ENCODE results near the gene MYOM3.
"Not testable (repeated sequence)": the region's sequence is repeated elsewhere in the genome, so short reads cannot be mapped to it uniquely, and the experiment has no call there.

MYOM3 gene

DNA sequence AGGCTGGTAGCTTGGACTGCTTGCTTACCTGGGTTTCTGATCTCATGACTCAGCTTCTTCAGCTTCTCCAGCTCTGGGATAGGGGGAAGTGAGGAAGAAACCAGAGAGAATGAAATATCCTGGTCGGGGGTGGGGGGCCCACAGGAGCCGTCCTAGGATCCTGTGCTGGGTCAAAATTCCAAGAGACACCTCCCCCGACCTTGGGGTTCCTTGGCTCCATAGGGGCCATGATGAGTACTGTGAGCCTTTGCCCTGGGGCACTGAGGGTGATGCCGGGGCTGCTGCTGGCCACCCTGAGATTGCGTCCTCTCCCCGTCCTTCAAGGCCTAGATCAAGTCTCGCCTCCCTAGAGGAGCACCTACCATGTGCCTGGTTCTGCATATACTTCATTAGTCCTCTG is 40.0 kb downstream of the MYOM3 start:
- DNase-seq (ENCODE audit: low read depth) = no peak

GRCh38 chr1:24070821-24071393 is 41.0 kb downstream of the MYOM3 start:
- DNase-seq (ENCODE audit: low read depth) = peak; percentile 48

GRCh38 chr1:24069817-24070216 is 42.1 kb downstream of the MYOM3 start:
- DNase-seq (ENCODE audit: low read depth) = no peak

GRCh38 chr1:24067978-24068377 is 44.0 kb downstream of the MYOM3 start:
- no peak for DNase-seq (ENCODE audit: low read depth)

- no peak for DNase-seq (ENCODE audit: low read depth)
Measured at GRCh38 chr1:24065304-24065703, 46.6 kb downstream of the MYOM3 start.

DNA sequence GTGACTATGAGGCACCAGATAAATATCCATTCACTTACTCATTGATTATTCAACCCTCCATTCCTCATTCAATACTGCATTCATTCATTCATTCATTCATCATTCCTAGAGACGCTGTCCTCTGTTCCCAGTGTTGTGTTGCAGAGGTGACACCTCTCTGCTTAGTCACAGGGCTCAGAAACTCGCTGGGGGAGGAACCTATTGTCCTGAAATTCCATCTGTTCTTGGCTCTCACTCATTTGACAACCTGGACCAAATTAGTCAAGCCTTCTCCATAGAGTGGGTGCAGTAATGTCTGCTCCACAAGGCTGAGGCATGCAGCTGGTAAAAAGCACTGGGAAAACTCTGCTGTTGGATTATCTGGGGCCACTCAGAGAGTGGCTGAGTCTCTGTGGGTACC is 49.7 kb downstream of the MYOM3 start:
- no peak for DNase-seq (ENCODE audit: low read depth)

DNA sequence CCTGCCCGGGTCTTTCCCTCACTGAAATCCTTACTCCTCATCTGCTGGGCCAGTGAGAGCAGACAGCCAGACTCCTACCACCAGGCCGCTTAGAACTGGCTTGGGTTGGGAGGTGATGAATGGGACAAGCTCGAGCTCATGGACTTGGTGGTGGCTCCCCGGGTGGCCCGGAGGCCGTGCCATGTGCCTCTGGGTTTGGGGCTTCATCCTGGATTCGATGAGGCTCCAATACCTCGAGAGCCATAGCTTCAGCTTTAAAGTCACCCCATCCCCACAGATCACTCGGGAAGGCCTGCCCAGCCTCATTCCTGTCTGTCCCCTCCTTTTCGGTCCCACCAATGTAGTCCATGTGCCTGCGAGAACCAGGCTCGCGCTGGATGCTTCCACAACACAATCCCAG is 51.5 kb downstream of the MYOM3 start:
- no peak for DNase-seq (ENCODE audit: low read depth)

DNA sequence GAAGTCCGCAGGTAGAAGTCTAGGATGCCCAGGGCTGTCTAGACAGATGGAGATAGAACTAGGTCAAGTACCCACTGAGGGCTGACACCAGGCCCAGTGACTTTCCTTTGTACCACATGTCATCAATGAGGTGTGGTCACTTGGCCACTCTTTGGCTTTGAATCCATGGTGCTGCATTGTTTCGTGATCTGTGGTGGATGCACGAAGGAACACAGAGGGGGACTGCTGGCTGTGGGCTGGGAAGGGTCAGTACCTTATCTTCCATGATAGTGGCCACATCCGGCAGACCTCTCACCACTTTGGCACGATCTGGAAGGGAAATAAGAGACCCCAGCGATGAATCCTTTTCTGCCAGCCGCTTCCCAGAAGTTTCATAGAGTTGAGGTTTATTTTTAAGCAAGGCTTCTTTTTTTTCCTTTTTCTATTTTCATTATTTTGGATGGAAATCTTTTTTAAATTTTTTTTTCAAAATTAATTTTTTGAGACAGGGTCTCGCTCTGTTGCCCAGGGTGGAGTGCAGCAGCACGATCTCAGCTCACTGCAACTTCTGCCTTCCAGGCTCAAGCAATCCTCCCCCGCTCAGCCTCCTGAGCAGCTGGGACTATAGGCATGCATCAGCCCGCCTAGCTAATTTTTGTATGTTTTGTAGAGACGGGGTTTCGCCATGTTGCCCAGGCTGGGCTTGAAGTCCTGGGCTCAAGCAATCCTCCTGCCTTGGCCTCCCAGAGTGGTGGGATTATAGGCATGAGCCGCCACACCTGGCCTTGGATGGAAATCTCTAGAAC is 53.1 kb downstream of the MYOM3 start:
- no peak for DNase-seq (ENCODE audit: low read depth)

GRCh38 chr1:24057171-24057570 is 54.8 kb downstream of the MYOM3 start:
- DNase-seq (ENCODE audit: low read depth) = no peak

DNA sequence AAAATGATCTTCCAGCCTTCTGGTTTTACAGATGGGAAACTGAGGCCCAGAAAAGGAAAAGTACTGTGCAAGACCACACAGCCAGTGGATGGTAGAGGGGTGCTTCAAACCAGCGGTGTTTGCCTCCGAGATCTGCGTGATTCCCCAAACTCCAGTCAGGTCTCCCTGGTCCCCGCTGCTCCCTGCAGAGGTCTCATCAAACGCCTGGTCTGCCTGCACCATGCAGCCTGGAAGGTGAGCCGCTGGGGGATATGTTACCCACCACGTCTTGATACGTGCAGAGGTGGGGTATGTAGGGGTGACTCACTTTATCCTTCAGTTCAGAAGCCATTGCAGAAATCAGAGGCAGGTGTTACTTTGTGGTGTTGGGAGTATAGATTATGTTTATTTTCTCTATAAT is 56.3 kb downstream of the MYOM3 start:
- no peak for DNase-seq (ENCODE audit: low read depth)

GRCh38 chr1:24052220-24052619 is 59.7 kb downstream of the MYOM3 start:
- no peak for DNase-seq (ENCODE audit: low read depth)

- no peak for DNase-seq (ENCODE audit: low read depth)
Measured at GRCh38 chr1:24051206-24051945, 60.6 kb downstream of the MYOM3 start.

DNA sequence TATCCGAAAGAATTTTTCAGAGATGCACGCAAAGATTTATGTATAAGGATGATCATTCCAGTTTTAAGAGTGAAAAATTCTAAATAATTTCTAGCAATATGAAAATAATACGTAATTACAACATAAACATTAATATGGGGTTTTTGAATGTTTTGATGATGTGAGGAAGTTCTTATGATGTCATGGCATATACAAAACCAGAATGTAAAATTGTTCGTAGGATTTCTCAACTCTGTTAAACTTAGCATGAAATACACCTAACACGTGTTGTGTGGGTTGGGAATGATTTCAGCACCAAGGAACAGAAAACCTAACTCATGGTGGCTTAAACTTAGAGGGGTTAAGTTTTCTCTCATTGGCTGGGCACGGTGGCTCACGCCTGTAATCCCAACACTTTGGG is 62.2 kb downstream of the MYOM3 start:
- DNase-seq (ENCODE audit: low read depth) = no peak

- not testable (repeated sequence) for DNase-seq (ENCODE audit: low read depth)
Measured at GRCh38 chr1:24048894-24049293, 63.0 kb downstream of the MYOM3 start.

DNA sequence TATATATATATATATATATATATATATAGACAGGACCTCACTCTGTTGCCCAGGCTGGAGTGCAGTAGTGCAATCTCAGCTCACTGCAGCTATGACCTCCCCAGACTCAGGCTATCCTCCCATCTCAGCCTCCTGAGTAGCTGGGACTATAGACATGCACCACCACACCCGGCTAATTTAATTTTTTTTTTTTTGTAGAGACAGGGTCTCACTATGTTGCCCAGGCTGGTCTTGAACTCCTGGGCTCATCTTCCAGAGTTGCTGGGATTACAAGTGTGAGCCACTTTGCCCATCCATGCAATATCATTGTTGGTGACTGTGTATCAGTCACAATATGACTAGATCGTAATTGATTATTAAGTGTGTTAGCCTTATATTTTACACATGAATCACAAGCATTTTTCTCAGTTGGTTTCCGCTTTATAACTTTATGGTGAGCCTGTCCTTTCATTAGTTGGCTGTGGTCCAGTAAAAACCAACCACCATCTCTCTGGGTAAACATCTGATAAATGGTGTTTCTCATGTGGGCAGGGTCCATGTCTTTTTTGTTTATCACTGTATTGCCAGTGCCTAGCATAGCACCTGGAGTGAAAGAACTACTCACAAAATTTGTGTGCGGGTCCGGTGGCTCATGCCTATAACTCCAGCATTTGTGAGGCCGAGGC is 63.6 kb downstream of the MYOM3 start:
- DNase-seq (ENCODE audit: low read depth) = no peak

DNA sequence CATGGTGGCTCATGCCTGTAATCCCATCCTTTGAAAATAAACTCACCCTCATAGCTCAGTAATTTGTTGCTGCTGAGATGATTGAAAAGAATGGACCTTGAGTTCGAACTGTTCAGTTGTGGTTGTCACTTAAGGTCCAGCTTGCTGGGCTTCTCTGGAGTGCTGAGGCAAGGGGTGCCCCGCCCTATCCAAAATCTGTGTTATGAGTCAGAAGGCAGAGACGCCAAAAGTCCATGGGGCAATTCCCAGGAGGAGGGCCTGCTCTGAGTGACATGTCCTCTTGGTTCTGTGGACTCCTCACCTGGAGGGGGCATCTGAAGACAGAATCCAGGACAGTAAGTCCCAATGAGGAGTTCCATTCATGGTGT is 64.8 kb downstream of the MYOM3 start:
- DNase-seq (ENCODE audit: low read depth) = peak; percentile 51

- no peak for DNase-seq (ENCODE audit: low read depth)
Measured at GRCh38 chr1:24045771-24046170, 66.2 kb downstream of the MYOM3 start.

DNA sequence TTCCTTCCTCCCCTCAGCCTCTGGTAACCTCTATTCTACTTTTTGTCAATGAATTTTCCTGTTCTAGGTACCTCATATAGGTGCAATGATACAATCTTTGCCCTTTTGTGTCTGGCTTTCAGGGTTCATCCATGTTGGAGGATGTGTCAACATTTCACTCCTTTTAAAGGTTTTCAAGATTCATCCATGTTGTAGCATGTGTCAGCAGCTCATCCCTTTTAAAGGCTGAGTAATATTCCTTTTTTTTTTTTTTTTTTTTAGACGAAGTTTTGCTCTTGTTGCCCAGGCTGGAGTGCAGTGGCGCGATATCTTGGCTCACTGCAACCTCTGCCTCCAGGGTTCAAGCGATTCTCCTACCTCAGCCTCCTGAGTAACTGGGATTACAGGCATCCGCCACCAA is 67.3 kb downstream of the MYOM3 start:
- DNase-seq (ENCODE audit: low read depth) = not testable (repeated sequence)

- no peak for DNase-seq (ENCODE audit: low read depth)
Measured at GRCh38 chr1:24043345-24044032, 68.4 kb downstream of the MYOM3 start.

DNA sequence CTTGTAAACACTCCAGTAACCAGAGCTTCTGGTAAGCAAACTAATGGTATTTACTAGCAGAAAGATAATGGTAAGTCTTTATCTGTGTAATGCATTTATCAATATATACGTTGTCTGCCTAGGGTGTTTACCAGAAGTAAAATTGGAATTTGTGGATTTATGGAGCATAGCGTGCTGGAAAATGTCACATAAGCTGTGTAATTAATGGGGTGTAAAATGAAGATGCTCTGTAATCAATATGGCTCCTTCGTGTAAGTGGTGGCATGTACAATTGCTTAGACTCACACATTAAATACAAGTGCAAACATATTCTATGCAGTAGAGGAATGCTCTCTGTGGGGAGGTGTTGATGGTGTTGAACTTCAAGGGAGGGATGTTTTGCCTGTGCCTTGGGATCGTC is 69.6 kb downstream of the MYOM3 start:
- no peak for DNase-seq (ENCODE audit: low read depth)

GRCh38 chr1:24036088-24036487 is 75.8 kb downstream of the MYOM3 start:
- DNase-seq (ENCODE audit: low read depth) = no peak

DNA sequence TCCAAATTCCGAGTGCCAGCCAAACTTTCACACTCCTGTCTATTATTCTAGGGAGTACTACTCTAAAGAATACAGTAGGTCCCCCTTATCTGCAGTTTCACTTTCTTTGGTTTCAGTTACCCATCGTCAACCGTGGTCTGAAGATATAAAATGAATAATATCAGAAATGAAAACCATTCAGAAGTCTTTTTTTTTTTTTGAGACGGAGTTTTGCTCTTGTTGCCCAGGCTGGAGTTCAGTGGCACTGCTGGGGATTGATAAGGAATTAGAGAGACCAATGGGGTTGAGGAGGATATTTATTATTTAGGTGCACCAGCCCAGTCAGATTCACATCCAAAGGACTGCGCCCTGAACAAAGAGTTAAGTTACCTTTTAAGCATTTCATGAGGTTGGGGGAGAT is 79.0 kb downstream of the MYOM3 start:
- DNase-seq (ENCODE audit: low read depth) = no peak
